Neutrophil (primary cell): ENCODE data around the gene KLHL8.

Source experiments
- H3K27ac ChIP-seq: fragments of 200-600 bp; sonication (generic); 2 replicates; pipeline ENCODE4 v1.5.1; 2016; ENCODE audit warnings: mild to moderate bottlenecking, moderate library complexity
- H3K27me3 ChIP-seq: fragments of 200-600 bp; sonication (generic); 2 replicates; pipeline ENCODE4 v1.6.0; 2016; ENCODE audit warnings: mild to moderate bottlenecking
- H3K36me3 ChIP-seq: fragments of 200-600 bp; sonication (generic); 2 replicates; pipeline ENCODE4 v1.5.1; 2017
- H3K4me1 ChIP-seq, 2 experiments: fragments of 200-600 bp in 1 of 2; sonication (generic) in 1 of 2; 1 replicate in 1 of 2; 2 replicates in 1 of 2; pipeline versions ENCODE4 v1.5.1 to v1.6.1; 2013 to 2016; ENCODE audit warnings: low read depth in 1 of 2, low read length in 1 of 2, mild to moderate bottlenecking in 1 of 2, moderate library complexity in 1 of 2; ENCODE audit not compliant: control insufficient read depth in 1 of 2, insufficient read depth in 1 of 2
- H3K4me3 ChIP-seq, 2 experiments: fragments of 200-600 bp in 1 of 2; sonication (generic) in 1 of 2; 1 replicate in 1 of 2; 2 replicates in 1 of 2; pipeline ENCODE4 v1.5.1; 2013 to 2016; ENCODE audit warnings: low read depth in 1 of 2, low read length in 1 of 2, mild to moderate bottlenecking in 1 of 2, moderate library complexity in 1 of 2
- H3K9me3 ChIP-seq: fragments of 200-600 bp; sonication (generic); 2 replicates; pipeline ENCODE4 v1.5.1; 2016
- CTCF ChIP-seq: fragments of 200-600 bp; sonication (generic); IDR thresholded peaks from 2 replicates; pipeline ENCODE4 v1.5.1; 2016; ENCODE audit warnings: antibody characterized with exemption

KLHL8 gene

GRCh38 chr4:87117732-87118075, 102.7 kb downstream of the KLHL8 start:
- no peak overlapping the region for H3K4me3 ChIP-seq
- H3K4me1 ChIP-seq, result peaks cover 8 to 13% of the 10 kb centered on the region in 2 experiments
- H3K27me3 ChIP-seq, result no peaks in the 10 kb centered on the region
- H3K36me3 ChIP-seq, result peaks cover 79% of the 10 kb centered on the region
- H3K27ac ChIP-seq, result no peak overlapping the region
- no peak for TF ChIP-seq CTCF
- no peaks in the 10 kb centered on the region for H3K9me3 ChIP-seq

- no peak for TF ChIP-seq CTCF
- Histone ChIP-seq H3K27me3 (no peaks in the 10 kb centered on the region), H3K4me1 (peaks cover 3 to 9% of the 10 kb centered on the region in 2 experiments), H3K9me3 (no peaks in the 10 kb centered on the region), H3K36me3 (peaks cover 83% of the 10 kb centered on the region), H3K27ac (no peak overlapping the region), H3K4me3 (no peak overlapping the region)
These were observed 103.2 kb downstream of the KLHL8 start for GRCh38 chr4:87117051-87117731.

GRCh38 chr4:87116231-87116630, 104.2 kb downstream of the KLHL8 start:
- H3K9me3 ChIP-seq, result no peaks in the 10 kb centered on the region
- H3K36me3 ChIP-seq, result peaks cover 93% of the 10 kb centered on the region
- no peaks in the 10 kb centered on the region for H3K27me3 ChIP-seq
- H3K4me3 ChIP-seq, result no peak overlapping the region
- no peak for TF ChIP-seq CTCF
- no peak overlapping the region for H3K27ac ChIP-seq
- no peaks in the 10 kb centered on the region for H3K4me1 ChIP-seq

DNA sequence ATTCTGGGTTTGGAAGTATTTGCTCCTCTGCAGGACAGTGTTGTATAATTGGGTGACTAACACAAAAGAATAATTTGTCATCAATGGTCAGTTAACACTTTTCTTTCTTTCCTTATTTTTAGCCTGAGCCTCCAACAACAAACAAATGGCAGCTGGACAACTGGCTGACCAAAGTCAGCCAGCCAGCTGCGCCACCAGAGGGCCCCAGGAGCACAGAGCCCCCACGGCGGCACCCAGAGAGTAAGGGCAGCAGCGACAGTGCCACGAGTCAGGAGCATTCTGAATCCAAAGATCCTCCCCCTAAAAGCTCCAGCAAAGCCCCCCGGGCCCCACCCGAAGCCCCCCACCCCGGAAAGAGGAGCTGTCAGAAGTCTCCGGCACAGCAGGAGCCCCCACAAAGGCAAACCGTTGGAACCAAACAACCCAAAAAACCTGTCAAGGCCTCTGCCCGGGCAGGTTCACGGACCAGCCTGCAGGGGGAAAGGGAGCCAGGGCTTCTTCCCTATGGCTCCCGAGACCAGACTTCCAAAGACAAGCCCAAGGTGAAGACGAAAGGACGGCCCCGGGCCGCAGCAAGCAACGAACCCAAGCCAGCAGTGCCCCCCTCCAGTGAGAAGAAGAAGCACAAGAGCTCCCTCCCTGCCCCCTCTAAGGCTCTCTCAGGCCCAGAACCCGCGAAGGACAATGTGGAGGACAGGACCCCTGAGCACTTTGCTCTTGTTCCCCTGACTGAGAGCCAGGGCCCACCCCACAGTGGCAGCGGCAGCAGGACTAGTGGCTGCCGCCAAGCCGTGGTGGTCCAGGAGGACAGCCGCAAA, 106.0 kb downstream of the KLHL8 start:
- no peak overlapping the region for H3K27ac ChIP-seq
- no peak for TF ChIP-seq CTCF
- no peaks in the 10 kb centered on the region for H3K4me1 ChIP-seq
- no peaks in the 10 kb centered on the region for H3K9me3 ChIP-seq
- peaks cover 81% of the 10 kb centered on the region for H3K36me3 ChIP-seq
- no peak overlapping the region for H3K4me3 ChIP-seq
- no peaks in the 10 kb centered on the region for H3K27me3 ChIP-seq

- H3K27ac ChIP-seq, result no peak overlapping the region
- no peaks in the 10 kb centered on the region for H3K4me1 ChIP-seq
- TF ChIP-seq CTCF, result no peak
- H3K36me3 ChIP-seq, result peaks cover 82% of the 10 kb centered on the region
- H3K9me3 ChIP-seq, result no peaks in the 10 kb centered on the region
- H3K4me3 ChIP-seq, result no peak overlapping the region
- H3K27me3 ChIP-seq, result no peaks in the 10 kb centered on the region
These were observed 108.4 kb downstream of the KLHL8 start for GRCh38 chr4:87112063-87112462.
